ENCODE measurements around the gene CYP27A1. TPM values are rescaled to one million over a fixed set of nuclear protein-coding genes. Genes with fewer than 3 reads are reported as not detected.

Gene CYP27A1
- total and polyA plus RNA-seq, 2 of the 4 experiments (the other 2 are of a cell fraction): 5.2 to 5.3 TPM

- peaks cover 5% of the 10 kb centered on the region; the same call in 1 of the 2 replicates for H3K4me1 ChIP-seq (ENCODE audit: control insufficient read depth, insufficient read depth, low read length)
These were observed 76.1 kb downstream of the CYP27A1 start for GRCh38 chr2:218858138-218858445.

More at GRCh38 chr2:218858138-218858445, 76.1 kb downstream of the CYP27A1 start:
- Histone ChIP-seq H3K9me3 (ENCODE audit: control insufficient read depth, insufficient read depth, low read length) (peaks cover 4% of the 10 kb centered on the region; the same call in 1 of the 2 replicates), H4K8ac (ENCODE audit: low read depth in 2 of 2, low read length in 2 of 2) (no peak overlapping the region), H3K27ac (ENCODE audit: insufficient read depth, low read length) (no peak overlapping the region), H3K9ac (ENCODE audit: low read depth, low read length) (no peak overlapping the region), H4K91ac (ENCODE audit: insufficient read depth, low read depth, low read length) (no peak overlapping the region), H3K9me1 (ENCODE audit: insufficient read depth, low read length) (no peaks in the 10 kb centered on the region), H3K14ac (replicated peaks; ENCODE audit: low read depth, low read length) (no peak overlapping the region), H4K5ac (ENCODE audit: low read depth, low read length) (no peak overlapping the region), H3K4me3 (ENCODE audit: insufficient read depth, low read depth, low read length) (no peak overlapping the region), H2BK20ac (ENCODE audit: low read depth, low read length) (no peak overlapping the region), H3K56ac (ENCODE audit: extremely low read depth, insufficient read depth, low read length) (no peak overlapping the region), H2AFZ (replicated peaks; ENCODE audit: low read length, poor library complexity) (no peak overlapping the region), H3K18ac (ENCODE audit: low read depth, low read length) (no peak overlapping the region), H4K20me1 (ENCODE audit: insufficient read depth, low read length) (no peaks in the 10 kb centered on the region; the same call in 1 of the 2 replicates), H3K36me3 (ENCODE audit: control insufficient read depth, insufficient read depth, low read length) (no peaks in the 10 kb centered on the region), H2BK15ac (ENCODE audit: low read depth, low read length) (no peak overlapping the region), H3K4me2 (ENCODE audit: low read depth, low read length) (no peak overlapping the region), H2AK9ac (replicated peaks; ENCODE audit: low read depth, low read length, poor library complexity) (no peak overlapping the region), H3K4ac (ENCODE audit: low read depth, low read length) (no peak overlapping the region), H3K23ac (ENCODE audit: low read depth, low read length) (no peak overlapping the region), H3K79me1 (ENCODE audit: low read depth in 1 of 2, low read length in 2 of 2) (no peaks in the 10 kb centered on the region), H3K27me3 (ENCODE audit: control insufficient read depth, insufficient read depth, low read length) (peaks cover 86% of the 10 kb centered on the region), H2BK5ac (ENCODE audit: low read depth, low read length, poor library complexity, severe bottlenecking) (no peak overlapping the region), H2BK120ac (ENCODE audit: low read depth, low read length) (no peak overlapping the region), H2AK5ac (ENCODE audit: low read depth, low read length) (no peak overlapping the region)
- dilution Hi-C loops (cut with HindIII; ENCODE audit: low sequenced_read_pairs, unreplicated experiment) (no loop called here), intact Hi-C loops (cut with micrococcal nuclease) (no loop called here), in situ Hi-C loops (cut with MboI; ENCODE audit: low sequenced_read_pairs) (no loop called here)
- BruUV-seq (replicated peaks): no TSS peak
- WGBS, 2 experiments (ENCODE audit: extremely low coverage in 2 of 2, insufficient read length in 1 of 2): 17% methylated on average over 1 of the region's 1 CpG; no CpG with 5 or more reads in 1 of the 2 experiments
- DNase-seq: no peak
- ATAC-seq (ENCODE audit: low read depth): no peak
- ChIA-PET POLR2A (ENCODE audit: unreplicated experiment) (no interaction called here), CTCF (no interaction called here)
- TF ChIP-seq CHD1 (IDR thresholded peaks at IDR 0.05; ENCODE audit: low read depth, low read length) (no peak), RFX5 (IDR thresholded peaks at IDR 0.05; ENCODE audit: low read depth, low read length) (no peak), FOS (IDR thresholded peaks at IDR 0.05; ENCODE audit: low read depth, low read length) (no peak), MAFK (IDR thresholded peaks at IDR 0.05; ENCODE audit: low read depth, low read length) (no peak), MAZ (IDR thresholded peaks at IDR 0.05; ENCODE audit: borderline replicate concordance, low read depth, low read length) (no peak), BHLHE40 (IDR thresholded peaks at IDR 0.05; ENCODE audit: low read depth, low read length) (no peak), RCOR1 (IDR thresholded peaks at IDR 0.05; ENCODE audit: insufficient replicate concordance, low read length) (no peak), SMC3 (IDR thresholded peaks at IDR 0.05; ENCODE audit: low read depth, low read length) (no peak), USF2 (IDR thresholded peaks at IDR 0.05; ENCODE audit: low read depth, low read length) (no peak), RAD21 (IDR thresholded peaks at IDR 0.05; ENCODE audit: low read length) (no peak), ELK1 (IDR thresholded peaks at IDR 0.05; ENCODE audit: borderline replicate concordance, low read depth, low read length) (no peak), MXI1 (IDR thresholded peaks at IDR 0.05; ENCODE audit: borderline replicate concordance, low read depth, low read length) (no peak), CEBPB (IDR thresholded peaks at IDR 0.05; ENCODE audit: low read depth, low read length) (no peak)

Measured in IMR-90 (cell line).